ENCODE results near the gene JOSD2.

The JOSD2 gene

DNA sequence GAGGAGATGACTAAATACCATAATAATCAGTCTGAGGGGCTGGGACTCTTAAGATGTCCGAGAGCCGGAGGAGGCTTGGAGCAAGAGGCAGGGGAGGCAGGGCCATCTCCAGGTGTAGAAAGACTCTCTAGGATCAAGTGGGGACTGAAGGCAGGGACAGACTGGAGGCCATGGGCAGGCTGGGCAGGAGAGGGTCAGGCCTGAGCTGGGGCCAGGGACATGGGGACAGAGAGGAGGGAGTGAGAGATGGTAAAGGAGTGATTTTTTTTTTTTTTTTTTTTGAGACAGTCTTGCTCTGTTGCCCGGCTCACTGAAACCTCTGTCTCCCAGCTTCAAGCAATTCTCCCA is 2.2 kb downstream of the JOSD2 start:
- Histone ChIP-seq H3K36me3 (ENCODE audit: control insufficient read depth in 4 of 4, insufficient read depth in 4 of 4, low read length in 3 of 4) (peaks cover 0 to 4% (median under 1%) of the 10 kb centered on the region in 4 experiments), H3K27me3 (replicated peaks in 2 of 5; ENCODE audit: control insufficient read depth in 4 of 5, insufficient read depth in 5 of 5, low read length in 4 of 5) (peaks cover 0 to 9% (median 0%) of the 10 kb centered on the region in 5 experiments), H3K4me3 (ENCODE audit: control insufficient read depth in 1 of 7, extremely low read depth in 1 of 7, insufficient read depth in 4 of 7, low read depth in 2 of 7, low read length in 6 of 7) (no peak overlapping the region), H3K9me3 (ENCODE audit: control extremely low read depth in 1 of 5, control insufficient read depth in 4 of 5, insufficient read depth in 2 of 5, low read depth in 1 of 5, low read length in 4 of 5) (no peaks in the 10 kb centered on the region), H3K4me1 (ENCODE audit: control extremely low read depth in 1 of 4, control insufficient read depth in 4 of 4, insufficient read depth in 4 of 4, low read length in 3 of 4) (peaks cover 0 to 15% (median 12%) of the 10 kb centered on the region in 4 experiments), H3K27ac (ENCODE audit: insufficient read depth in 1 of 2, low read depth in 1 of 2, low read length in 2 of 2, poor library complexity in 1 of 2, severe bottlenecking in 2 of 2) (no peak overlapping the region)
- POLR2A ChIA-PET: interaction anchor here (0.6 kb wide), 1 partner anchor 79 kb away, joined by 3 read pairs; no protein-coding TSS in a partner anchor
- CTCF ChIA-PET: interaction anchor here (1.3 kb wide), 1 partner anchor 12 kb away, joined by 4 read pairs; no protein-coding TSS in a partner anchor
- no CpG with 5 or more reads among the region's 3 CpGs for WGBS (ENCODE audit: insufficient coverage)
- no peak for DNase-seq

DNA sequence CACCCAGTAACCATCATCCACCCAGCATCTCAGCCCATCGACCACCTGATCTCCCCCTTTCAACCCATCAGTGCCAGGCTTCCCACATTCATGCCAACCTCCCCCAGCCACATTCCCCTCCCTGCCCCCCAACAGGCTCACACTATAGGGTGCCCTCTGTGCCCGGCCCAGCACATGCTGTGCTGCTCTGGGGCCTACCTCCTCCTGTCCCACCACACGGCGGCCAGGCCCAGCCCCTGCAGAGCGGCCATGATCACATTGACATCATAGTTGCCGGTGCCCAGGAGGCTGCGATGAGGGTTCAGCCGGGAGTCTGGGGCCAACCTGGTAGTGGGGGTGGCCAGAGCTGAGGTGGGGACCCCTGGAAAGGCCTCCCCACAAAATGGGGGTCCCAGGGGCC is 3.6 kb downstream of the JOSD2 start:
- 100% methylated on average over 7 of the region's 8 CpGs for WGBS (ENCODE audit: insufficient coverage)
- Histone ChIP-seq H3K4me1 (ENCODE audit: control extremely low read depth in 1 of 4, control insufficient read depth in 4 of 4, insufficient read depth in 4 of 4, low read length in 3 of 4) (peaks cover 0 to 15% (median 12%) of the 10 kb centered on the region in 4 experiments), H3K9me3 (ENCODE audit: control extremely low read depth in 1 of 5, control insufficient read depth in 4 of 5, insufficient read depth in 2 of 5, low read depth in 1 of 5, low read length in 4 of 5) (no peaks in the 10 kb centered on the region), H3K4me3 (ENCODE audit: control insufficient read depth in 1 of 7, extremely low read depth in 1 of 7, insufficient read depth in 4 of 7, low read depth in 2 of 7, low read length in 6 of 7) (no peak overlapping the region), H3K36me3 (ENCODE audit: control insufficient read depth in 4 of 4, insufficient read depth in 4 of 4, low read length in 3 of 4) (peaks cover 0 to 4% (median under 1%) of the 10 kb centered on the region in 4 experiments), H3K27me3 (replicated peaks in 2 of 5; ENCODE audit: control insufficient read depth in 4 of 5, insufficient read depth in 5 of 5, low read length in 4 of 5) (no peaks in the 10 kb centered on the region), H3K27ac (ENCODE audit: insufficient read depth in 1 of 2, low read depth in 1 of 2, low read length in 2 of 2, poor library complexity in 1 of 2, severe bottlenecking in 2 of 2) (no peak overlapping the region)
- CTCF ChIA-PET: no interaction called here
- POLR2A ChIA-PET: no interaction called here
- no peak for DNase-seq

DNA sequence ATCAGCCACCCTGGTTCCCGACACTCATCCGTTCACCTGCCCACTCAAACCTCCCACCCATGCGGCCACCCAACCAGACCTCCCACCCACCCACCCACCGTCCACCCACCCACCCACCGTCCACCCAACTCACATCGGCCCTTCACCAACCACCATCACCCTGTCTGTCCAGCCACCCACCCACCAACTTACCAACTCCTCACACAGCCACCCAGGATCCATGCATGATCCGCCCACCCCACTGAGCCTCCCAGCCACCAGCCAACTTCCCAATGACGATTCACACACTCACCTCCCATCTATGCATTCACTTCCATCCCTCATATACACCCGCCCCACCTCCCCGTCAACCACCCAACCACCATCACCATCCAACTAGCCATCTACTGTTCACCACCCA is 4.3 kb downstream of the JOSD2 start:
- no peak overlapping the region for H3K27ac ChIP-seq (ENCODE audit: insufficient read depth in 1 of 2, low read depth in 1 of 2, low read length in 2 of 2, poor library complexity in 1 of 2, severe bottlenecking in 2 of 2)
- ChIA-PET POLR2A (no interaction called here), CTCF (no interaction called here)
- peaks cover 0 to 9% (median 7%) of the 10 kb centered on the region in 4 experiments for H3K4me1 ChIP-seq (ENCODE audit: control extremely low read depth in 1 of 4, control insufficient read depth in 4 of 4, insufficient read depth in 4 of 4, low read length in 3 of 4)
- 96% methylated on average over 4 of the region's 10 CpGs for WGBS (ENCODE audit: insufficient coverage)
- H3K4me3 ChIP-seq (ENCODE audit: control insufficient read depth in 1 of 7, extremely low read depth in 1 of 7, insufficient read depth in 4 of 7, low read depth in 2 of 7, low read length in 6 of 7): no peak overlapping the region
- no peaks in the 10 kb centered on the region for H3K9me3 ChIP-seq (ENCODE audit: control extremely low read depth in 1 of 5, control insufficient read depth in 4 of 5, insufficient read depth in 2 of 5, low read depth in 1 of 5, low read length in 4 of 5)
- H3K27me3 ChIP-seq (replicated peaks in 2 of 5; ENCODE audit: control insufficient read depth in 4 of 5, insufficient read depth in 5 of 5, low read length in 4 of 5): no peaks in the 10 kb centered on the region
- H3K36me3 ChIP-seq (ENCODE audit: control insufficient read depth in 4 of 4, insufficient read depth in 4 of 4, low read length in 3 of 4): peaks cover 0 to 4% (median under 1%) of the 10 kb centered on the region in 4 experiments
- no peak for DNase-seq

DNA sequence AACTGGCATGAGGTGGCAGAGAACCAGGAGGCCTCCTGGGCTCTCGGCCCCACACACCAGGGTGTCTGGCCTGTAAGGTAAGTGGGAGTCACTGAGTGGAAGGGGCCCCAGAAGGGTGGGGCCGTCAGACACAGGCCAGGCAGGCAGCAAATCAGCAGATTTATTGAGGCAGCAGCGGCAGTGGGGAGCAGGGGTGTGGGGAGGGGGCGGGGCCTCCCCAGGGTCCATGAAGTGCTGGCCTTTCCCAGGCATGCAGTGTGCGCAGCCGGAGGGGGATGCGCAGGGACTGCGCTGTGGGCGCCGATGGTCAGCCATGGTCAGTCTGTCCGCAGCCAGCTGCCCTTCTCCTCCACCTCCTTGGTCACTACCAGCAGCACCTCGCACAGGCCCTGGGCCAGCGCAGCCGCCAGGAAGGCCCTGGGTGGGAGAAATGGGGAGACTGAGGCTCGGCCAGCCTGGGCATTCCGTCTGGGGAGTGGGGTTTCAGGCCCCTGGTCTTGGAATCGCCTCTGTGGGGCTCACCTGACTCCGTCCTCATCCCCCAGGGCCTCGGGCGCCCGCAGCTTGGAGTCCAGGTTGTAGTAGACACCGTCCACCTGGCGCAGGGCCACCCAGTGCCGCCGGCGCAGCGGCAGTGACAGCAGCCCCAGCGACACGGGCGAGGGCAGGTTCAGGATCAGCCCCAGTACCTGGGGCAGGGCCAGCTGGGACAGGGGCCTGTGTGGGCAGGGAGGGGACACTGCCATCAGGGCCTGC is 5.0 kb downstream of the JOSD2 start:
- peaks cover 0 to 7% (median 6%) of the 10 kb centered on the region in 4 experiments for H3K4me1 ChIP-seq (ENCODE audit: control extremely low read depth in 1 of 4, control insufficient read depth in 4 of 4, insufficient read depth in 4 of 4, low read length in 3 of 4)
- peaks cover 0 to 4% (median under 1%) of the 10 kb centered on the region in 4 experiments for H3K36me3 ChIP-seq (ENCODE audit: control insufficient read depth in 4 of 4, insufficient read depth in 4 of 4, low read length in 3 of 4)
- H3K4me3 ChIP-seq (ENCODE audit: control insufficient read depth in 1 of 7, extremely low read depth in 1 of 7, insufficient read depth in 4 of 7, low read depth in 2 of 7, low read length in 6 of 7): no peak overlapping the region
- H3K27ac ChIP-seq (ENCODE audit: insufficient read depth in 1 of 2, low read depth in 1 of 2, low read length in 2 of 2, poor library complexity in 1 of 2, severe bottlenecking in 2 of 2): no peak overlapping the region
- no peak for DNase-seq
- H3K27me3 ChIP-seq (replicated peaks in 2 of 5; ENCODE audit: control insufficient read depth in 4 of 5, insufficient read depth in 5 of 5, low read length in 4 of 5): no peaks in the 10 kb centered on the region
- ChIA-PET POLR2A (no interaction called here), CTCF (no interaction called here)
- no peaks in the 10 kb centered on the region for H3K9me3 ChIP-seq (ENCODE audit: control extremely low read depth in 1 of 5, control insufficient read depth in 4 of 5, insufficient read depth in 2 of 5, low read depth in 1 of 5, low read length in 4 of 5)
- 98% methylated on average over 16 of the region's 30 CpGs for WGBS (ENCODE audit: insufficient coverage)

DNA sequence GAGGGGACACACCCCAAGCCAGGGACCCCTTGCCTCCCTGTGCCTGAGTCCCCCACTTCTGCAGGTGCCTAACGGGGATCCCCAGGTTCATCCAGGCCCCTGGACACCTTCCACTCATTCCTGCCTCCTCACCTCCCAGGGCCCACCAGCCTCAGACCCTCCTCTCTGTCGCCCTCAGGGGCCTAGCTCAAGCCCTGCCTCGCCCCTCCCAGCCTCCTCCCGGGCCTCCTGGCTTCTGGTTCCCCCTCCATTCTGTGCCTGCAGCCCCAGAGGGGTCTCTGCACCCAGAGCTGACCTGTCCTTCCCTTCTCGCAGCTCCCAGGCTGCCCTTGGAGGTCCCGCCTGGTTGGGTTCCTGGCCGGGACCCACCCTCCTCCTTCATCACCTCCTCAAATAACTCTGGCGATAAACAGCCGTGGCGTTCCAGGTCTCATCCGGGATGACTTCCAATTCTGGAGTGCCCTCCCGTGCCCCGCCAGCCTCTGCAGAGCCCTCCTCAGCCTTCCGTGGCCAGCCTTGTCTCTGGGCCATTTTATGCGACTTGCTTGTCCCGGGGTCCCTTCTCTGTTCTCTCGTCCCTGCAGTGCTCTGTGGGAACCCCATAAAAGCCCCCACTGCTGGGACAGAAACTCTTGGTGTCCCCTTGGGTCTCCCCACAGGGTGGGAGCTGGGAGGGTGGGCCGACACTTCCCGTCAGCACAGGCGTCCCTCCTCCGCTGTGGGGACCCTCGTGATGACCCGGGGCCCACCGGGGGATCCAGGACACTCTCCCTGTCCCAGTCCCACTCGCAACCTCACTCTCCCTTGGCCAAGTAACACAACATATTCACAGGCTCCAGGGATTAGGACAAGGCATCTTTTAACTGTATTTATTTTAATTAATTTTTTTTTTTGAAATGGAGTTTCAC is 9.2 kb downstream of the JOSD2 start:
- H3K4me3 ChIP-seq (ENCODE audit: control insufficient read depth in 1 of 7, extremely low read depth in 1 of 7, insufficient read depth in 4 of 7, low read depth in 2 of 7, low read length in 6 of 7): no peak overlapping the region
- H3K27ac ChIP-seq (ENCODE audit: insufficient read depth in 1 of 2, low read depth in 1 of 2, low read length in 2 of 2, poor library complexity in 1 of 2, severe bottlenecking in 2 of 2): no peak overlapping the region
- H3K9me3 ChIP-seq (ENCODE audit: control extremely low read depth in 1 of 5, control insufficient read depth in 4 of 5, insufficient read depth in 2 of 5, low read depth in 1 of 5, low read length in 4 of 5): no peaks in the 10 kb centered on the region
- no peaks in the 10 kb centered on the region for H3K4me1 ChIP-seq (ENCODE audit: control extremely low read depth in 1 of 4, control insufficient read depth in 4 of 4, insufficient read depth in 4 of 4, low read length in 3 of 4)
- no peak for DNase-seq
- WGBS (ENCODE audit: insufficient coverage): 94% methylated on average over 19 of the region's 25 CpGs
- POLR2A ChIA-PET: interaction anchor here (0.6 kb wide), 1 partner anchor 608 kb away, joined by 3 read pairs; no protein-coding TSS in a partner anchor
- CTCF ChIA-PET: interaction anchor here (0.6 to 0.7 kb wide), 2 partner anchors 16 to 67 kb away, joined by 3 read pairs; no protein-coding TSS in a partner anchor
- H3K27me3 ChIP-seq (replicated peaks in 2 of 5; ENCODE audit: control insufficient read depth in 4 of 5, insufficient read depth in 5 of 5, low read length in 4 of 5): no peaks in the 10 kb centered on the region
- H3K36me3 ChIP-seq (ENCODE audit: control insufficient read depth in 4 of 4, insufficient read depth in 4 of 4, low read length in 3 of 4): peaks cover 0 to 4% (median under 1%) of the 10 kb centered on the region in 4 experiments

- Histone ChIP-seq H3K27me3 (replicated peaks in 2 of 5; ENCODE audit: control insufficient read depth in 4 of 5, insufficient read depth in 5 of 5, low read length in 4 of 5) (no peaks in the 10 kb centered on the region), H3K4me3 (ENCODE audit: control insufficient read depth in 1 of 7, extremely low read depth in 1 of 7, insufficient read depth in 4 of 7, low read depth in 2 of 7, low read length in 6 of 7) (no peak overlapping the region), H3K36me3 (ENCODE audit: control insufficient read depth in 4 of 4, insufficient read depth in 4 of 4, low read length in 3 of 4) (peaks cover 0 to 2% (median under 1%) of the 10 kb centered on the region in 4 experiments), H3K4me1 (ENCODE audit: control extremely low read depth in 1 of 4, control insufficient read depth in 4 of 4, insufficient read depth in 4 of 4, low read length in 3 of 4) (no peaks in the 10 kb centered on the region), H3K9me3 (ENCODE audit: control extremely low read depth in 1 of 5, control insufficient read depth in 4 of 5, insufficient read depth in 2 of 5, low read depth in 1 of 5, low read length in 4 of 5) (no peaks in the 10 kb centered on the region), H3K27ac (ENCODE audit: insufficient read depth in 1 of 2, low read depth in 1 of 2, low read length in 2 of 2, poor library complexity in 1 of 2, severe bottlenecking in 2 of 2) (no peak overlapping the region)
- DNase-seq: no peak
- WGBS (ENCODE audit: insufficient coverage): 85% methylated on average over 10 of the region's 12 CpGs
- POLR2A ChIA-PET: interaction anchor here (0.6 kb wide), 1 partner anchor 608 kb away, joined by 3 read pairs; no protein-coding TSS in a partner anchor
- CTCF ChIA-PET: interaction anchor here (0.7 kb wide), 1 partner anchor 68 kb away, joined by 3 read pairs; no protein-coding TSS in a partner anchor
Observed at GRCh38 chr19:50501186-50501567, 9.8 kb downstream of the JOSD2 start.
